Stimulated activated CD4-positive, alpha-beta T cell treated with anti-CD3 and anti-CD28 coated beads, TNF-alpha, amount 100 ng/mL, for 24 hours (primary cell): ENCODE results near the gene AAMP.
"Not testable (repeated sequence)": the region's sequence is repeated elsewhere in the genome, so short reads cannot be mapped to it uniquely, and the experiment has no call there.

ENCODE experiments used
- DNase-seq, 3 experiments: peaks; one replicate each; pipeline ENCODE4 v3.0.0-alpha.2; 2020; ENCODE audit warnings: low read depth in 3 of 3

The AAMP gene

DNA sequence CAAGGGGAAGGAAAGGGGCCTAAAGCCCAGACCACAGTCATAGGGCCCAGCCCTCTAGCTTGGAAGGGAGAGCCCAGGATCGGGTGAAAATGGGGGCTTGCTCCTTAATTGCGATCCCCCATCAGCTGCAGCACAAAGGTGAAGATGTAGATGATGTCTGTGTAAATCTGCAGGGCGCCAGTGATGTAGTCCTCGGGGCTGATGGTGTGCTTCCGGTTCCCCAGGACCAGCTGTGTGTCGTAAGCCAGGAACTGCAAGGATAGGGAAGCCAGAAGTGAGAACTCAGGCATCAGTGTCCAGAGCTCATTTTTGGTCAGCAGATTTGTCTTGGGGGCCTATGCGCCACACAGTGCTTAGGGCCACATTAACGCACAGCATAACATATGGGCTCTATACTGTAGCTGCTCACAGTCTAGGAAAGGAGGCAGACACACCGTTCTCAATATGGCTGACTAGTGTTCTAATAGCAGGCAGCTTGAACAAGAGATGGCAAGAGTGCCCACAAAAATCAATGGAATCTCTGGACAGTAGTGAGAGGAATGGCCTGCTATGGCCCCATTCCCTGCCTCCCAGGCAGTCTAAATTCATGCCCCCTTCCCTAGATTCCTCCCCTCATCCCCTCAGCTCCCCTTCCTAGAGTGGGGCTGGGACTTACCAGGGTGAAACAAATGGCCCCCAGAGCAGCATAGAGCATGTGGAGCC, 5.6 kb upstream of the AAMP start:
- no peak for DNase-seq

DNA sequence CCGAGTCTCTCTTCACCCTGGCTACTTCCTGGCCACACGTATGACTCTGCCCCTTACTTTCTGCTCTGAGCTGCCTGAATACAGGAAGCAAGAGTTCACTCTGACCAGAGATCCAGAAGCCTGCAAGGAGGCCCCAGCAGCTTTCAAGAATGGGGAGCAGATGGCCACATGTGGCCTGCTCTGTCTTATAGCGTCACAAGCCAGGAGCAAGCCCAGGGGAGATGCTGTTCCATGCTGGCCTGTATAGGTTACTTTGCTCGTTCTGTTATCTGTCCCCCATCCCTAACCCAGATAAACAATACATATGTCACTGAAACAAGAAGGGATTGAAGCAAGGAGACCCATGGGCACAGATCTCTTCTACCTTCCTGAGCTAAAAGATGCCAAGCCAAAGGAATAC, 4.6 kb upstream of the AAMP start:
- DNase-seq: no peak

GRCh38 chr2:218273908-218274249, 3.9 kb upstream of the AAMP start:
- no peak for DNase-seq

DNA sequence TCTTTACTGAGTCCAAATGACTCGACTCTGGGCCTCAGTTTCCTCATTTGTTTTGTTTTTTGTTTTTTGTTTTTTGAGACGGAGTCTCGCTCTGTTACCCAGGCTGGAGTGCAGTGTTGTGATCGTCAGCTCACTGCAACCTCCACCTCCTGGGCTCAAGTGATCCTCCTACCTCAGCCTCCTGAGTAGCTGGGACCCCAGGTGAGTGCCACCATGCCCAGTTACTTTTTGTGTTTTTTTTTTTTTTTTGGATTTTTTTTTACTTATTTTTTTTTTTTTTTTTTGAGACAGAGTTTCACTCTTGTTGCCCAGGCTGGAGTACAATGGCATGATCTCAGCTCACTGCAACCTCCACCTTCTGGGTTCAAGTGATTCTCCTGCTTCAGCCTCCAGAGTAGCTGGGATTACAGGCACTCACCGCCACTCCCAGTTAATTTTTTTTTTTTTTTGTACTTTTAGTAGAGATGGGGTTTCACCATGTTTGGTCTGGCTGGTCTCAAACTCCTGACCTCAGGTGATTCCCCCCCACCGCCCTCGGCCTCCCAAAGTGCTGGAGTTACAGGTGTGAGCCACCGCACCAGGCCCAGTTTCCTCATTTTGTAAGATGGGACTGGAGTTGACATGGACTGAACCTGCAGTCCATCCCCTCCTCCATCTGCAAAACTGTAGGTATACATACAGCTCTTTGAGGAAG, 3.4 kb upstream of the AAMP start:
- DNase-seq: not testable (repeated sequence)

DNA sequence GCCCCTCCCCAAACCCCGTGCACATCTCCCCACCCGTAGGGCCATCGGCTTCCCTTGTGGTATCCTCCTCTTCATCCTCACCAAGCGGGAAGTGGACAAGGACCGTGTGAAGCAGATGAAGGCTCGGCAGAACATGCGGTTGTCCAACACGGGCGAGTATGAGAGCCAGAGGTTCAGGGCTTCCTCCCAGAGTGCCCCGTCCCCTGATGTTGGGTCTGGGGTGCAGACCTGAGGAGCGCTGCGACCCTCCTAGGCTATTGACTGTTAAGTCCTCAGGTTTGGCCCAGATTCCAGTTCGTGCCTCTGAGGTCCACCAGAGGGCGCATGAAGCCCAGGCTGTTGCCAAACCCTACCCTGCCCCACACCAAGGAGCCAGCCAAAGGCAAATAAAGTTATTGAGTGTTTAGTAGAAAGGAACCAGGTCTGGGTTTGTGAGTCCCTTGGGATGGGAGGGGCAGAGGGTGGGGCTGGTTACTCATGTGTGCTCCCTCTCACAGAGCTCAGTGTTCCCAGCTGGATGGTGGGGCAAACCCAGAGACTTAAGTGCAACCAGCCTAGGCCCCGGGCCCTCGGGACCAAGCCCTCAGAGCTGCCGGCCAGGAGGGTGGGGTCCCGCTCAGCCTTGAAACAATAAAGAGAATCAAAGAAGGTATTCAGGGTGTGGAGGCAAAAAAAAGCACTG, 2.7 kb upstream of the AAMP start:
- peak; percentile 49 to 72 (median 62) for DNase-seq

DNA sequence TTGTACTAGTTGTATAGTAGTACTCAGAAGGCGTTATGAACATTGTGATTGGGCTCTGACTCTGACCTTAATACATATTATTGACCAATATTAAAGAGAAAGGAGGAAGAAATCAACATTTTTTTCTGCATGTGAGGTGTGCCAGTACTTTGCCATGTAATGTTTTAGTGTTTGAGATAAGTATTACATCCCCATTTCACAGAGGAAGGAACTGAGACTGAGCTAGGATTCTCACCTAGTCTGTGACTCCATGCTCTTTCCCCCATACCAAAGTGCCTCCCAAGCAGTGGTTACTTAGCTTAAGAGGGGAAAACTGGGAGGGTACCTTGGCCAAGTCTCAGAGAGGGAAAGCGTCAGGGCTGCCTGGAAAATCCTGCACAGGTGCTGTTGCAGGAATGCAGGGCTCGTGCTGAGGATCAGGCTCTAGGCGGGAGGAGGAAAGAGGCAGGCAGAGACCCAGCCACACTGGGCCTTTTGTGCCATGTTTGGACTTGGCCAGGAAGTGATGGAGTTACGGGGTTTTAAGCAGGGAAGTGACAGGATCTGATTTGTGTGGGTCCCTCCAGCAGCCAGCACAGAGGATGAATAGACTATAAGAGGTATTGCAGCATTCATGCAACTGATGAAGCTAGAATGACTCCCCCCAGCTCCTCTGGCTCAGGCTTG, 2.1 kb upstream of the AAMP start:
- DNase-seq: no peak

- no peak for DNase-seq
Observed at GRCh38 chr2:218271487-218271797, 1.5 kb upstream of the AAMP start.

DNA sequence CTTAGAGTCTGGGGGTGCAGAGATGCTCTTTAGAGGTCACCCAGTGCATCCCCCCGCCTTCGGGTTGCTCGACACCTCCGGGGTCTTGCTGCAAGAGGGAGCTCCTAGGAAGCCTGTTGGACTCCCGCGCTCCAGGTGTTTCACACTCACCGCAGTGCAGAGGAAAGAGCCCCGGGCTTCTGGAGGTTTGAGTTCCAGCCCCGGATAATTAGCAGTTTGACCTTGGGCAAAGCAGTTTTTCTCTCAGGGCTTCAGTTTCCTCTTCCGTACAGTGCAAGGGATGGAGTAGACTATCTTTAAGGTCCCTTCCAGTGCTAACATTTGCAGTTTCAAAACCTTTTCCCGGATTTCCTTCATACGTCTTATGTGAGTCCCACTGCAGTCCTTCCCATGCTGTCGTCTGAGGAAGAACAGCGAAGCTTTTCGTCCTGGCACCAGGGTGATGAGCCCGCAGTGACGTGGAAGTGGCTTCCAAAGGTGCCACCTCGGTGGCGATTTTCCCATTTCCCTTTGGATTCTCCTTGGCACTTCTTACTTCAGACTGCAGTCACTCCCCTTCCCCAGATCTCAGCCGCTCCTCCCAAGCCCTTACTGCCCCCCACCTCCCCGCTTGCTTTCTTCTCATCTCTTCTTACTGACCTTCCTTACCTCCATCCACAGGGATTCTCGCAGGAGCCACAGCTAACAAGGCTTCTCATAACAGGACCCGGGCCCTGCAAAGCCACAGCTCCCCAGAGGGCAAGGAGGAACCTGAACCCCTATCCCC, 967 bp upstream of the AAMP start:
- DNase-seq: no peak

GRCh38 chr2:218267259-218267658, 2.7 kb downstream of the AAMP start:
- no peak for DNase-seq

DNA sequence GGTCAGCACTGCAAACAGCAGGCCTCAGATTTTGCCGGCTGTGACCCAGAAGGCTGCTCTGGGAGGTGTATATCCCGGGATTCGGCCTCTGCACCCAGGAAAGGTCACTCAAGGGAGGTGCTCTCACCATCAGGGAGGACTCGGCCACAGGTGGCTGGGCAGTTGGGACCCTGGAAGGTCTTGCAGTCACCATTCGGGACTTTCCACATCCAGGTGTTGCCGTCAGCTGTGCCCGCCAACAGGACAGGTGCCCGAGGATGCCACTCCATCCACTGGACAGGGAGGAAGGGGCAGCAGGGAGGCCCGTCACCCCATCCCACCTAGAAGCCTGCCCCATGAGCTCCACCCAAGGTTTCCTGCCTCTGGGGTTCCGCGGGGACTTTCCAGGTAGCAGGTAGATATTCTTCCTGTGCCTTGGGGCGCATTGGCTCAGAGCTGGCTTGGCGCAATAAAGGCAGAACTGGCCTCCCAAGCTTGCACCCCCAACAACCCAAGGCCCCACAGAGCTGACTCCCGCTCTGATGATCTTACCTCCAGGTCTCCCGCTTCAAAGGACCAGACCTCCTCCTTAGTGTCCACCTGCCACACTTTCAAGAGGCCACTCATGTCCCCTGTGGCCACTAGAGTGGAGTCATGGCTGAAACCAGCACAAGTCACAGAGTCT, 3.5 kb downstream of the AAMP start:
- no peak for DNase-seq

DNA sequence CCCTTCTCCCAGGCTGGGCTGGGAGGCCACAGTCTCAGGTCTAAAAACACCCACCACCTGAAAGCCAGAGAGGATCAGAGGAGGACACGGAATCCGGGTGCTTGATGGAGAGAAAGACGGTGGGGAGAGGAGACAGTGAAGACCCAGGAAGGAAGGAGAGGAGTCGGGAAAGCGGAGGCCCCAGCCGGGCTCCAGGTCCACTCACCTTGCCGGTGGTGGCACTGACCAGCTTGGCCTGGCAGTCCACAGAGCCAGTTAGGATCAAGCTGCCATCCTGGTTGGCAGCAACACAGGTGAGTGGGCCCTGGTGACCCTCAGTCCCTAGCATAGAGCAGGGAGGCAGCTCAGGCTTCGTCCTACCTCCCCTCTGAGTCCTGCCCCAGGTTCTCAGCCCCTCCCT, 4.3 kb downstream of the AAMP start:
- no peak for DNase-seq

DNA sequence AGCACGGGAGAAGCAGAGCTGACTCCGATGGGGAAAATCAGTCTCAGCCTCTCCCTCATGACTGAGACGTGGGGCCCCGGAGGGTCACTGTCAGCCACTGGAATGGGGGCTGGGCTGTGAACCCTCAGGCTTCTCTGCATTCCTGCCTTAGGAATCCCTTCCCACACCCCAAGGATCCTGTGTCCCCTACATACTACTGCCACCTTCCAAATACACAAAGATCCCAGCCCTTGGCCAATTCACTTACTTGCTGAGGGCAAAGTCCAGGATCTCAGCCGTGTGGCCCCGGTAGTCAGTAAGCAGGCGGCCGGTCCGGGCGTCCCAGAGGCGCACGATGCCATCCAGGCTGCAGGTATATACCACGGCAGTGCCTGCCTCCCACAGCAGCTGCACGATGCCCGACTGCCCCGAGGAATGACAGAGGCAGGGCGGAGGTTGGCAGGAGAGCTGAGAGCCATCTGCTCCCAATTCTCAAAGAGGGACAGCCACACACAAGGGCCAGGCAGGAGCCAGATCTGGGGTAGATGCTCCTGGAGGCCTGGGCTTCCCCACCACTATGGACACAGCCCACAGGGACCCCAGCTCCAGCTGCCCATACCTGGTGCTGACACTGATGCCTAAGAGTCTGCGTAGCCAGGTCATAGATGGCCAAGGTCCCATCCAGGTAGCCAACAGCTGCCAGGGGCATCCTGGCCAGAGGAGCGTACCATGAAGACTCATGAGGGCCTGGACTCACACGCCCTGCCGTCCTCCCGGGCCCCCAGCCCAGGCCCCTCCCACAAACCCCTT, 5.0 kb downstream of the AAMP start:
- no peak for DNase-seq

DNA sequence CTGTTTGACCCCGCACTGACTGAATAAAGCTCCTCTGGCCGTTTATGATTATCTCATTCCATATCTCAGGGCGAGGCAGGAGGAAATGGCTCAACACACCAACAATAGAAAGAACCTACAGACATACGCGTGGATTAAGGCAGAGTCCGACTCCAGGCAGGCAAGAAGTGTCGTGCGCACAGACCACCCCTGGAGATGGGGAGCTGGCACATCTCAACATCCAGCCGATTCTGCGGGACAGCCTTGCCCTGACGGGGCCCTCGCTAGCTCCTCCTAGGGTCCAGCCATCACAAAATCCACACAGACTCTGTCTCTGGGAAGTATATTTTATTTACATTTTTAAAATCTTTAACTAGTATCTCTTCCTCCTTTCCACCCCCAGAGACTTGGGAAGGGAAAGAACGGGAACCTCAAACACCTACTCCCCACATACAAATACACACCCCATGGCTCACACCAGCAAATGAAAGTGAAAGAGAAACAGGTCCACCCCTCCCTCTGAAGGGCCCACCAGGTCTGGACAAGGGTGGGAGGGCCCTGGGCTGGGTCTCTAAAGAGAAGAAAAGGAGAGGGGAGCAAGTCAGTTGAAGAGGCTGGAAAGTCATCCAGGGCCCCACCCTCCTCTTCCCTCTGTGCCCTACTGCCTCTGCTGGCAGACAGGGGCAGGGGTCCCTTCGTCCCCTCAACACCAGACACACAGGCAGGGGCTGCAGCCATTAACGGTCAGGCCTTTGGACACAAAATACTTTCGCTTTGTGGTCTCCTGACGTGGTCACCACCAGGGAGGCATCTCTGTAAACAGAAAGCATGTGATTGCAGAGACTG, 5.9 kb downstream of the AAMP start:
- DNase-seq: no peak

DNA sequence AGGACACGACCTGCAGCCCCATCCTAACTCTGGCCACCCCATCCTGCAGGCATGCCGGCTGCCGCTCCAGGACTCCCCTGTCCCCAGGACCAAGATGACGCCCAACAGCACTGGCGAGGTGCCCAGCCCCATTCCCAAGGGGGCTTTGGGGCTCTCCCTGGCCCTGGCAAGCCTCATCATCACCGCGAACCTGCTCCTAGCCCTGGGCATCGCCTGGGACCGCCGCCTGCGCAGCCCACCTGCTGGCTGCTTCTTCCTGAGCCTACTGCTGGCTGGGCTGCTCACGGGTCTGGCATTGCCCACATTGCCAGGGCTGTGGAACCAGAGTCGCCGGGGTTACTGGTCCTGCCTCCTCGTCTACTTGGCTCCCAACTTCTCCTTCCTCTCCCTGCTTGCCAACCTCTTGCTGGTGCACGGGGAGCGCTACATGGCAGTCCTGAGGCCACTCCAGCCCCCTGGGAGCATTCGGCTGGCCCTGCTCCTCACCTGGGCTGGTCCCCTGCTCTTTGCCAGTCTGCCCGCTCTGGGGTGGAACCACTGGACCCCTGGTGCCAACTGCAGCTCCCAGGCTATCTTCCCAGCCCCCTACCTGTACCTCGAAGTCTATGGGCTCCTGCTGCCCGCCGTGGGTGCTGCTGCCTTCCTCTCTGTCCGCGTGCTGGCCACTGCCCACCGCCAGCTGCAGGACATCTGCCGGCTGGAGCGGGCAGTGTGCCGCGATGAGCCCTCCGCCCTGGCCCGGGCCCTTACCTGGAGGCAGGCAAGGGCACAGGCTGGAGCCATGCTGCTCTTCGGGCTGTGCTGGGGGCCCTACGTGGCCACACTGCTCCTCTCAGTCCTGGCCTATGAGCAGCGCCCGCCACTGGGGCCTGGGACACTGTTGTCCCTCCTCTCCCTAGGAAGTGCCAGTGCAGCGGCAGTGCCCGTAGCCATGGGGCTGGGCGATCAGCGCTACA, 7.0 kb downstream of the AAMP start:
- DNase-seq: no peak

DNA sequence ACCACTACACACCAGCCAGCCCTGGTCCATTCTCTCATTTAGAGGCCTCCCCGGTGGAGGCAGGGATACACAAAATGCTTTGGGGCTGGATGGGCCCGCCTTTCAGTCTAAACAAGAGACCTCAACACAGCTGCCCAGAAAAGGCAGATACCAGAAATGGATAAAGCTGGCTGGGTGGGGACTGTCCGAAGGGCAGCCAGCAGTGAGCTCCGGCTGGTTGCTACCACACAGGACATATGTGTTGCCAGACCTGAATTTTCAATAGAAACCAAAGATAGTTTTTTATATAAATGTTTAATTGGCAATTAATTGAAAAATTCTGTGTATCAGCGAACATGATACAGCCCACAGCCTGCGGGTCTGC, 7.7 kb downstream of the AAMP start:
- no peak for DNase-seq

DNA sequence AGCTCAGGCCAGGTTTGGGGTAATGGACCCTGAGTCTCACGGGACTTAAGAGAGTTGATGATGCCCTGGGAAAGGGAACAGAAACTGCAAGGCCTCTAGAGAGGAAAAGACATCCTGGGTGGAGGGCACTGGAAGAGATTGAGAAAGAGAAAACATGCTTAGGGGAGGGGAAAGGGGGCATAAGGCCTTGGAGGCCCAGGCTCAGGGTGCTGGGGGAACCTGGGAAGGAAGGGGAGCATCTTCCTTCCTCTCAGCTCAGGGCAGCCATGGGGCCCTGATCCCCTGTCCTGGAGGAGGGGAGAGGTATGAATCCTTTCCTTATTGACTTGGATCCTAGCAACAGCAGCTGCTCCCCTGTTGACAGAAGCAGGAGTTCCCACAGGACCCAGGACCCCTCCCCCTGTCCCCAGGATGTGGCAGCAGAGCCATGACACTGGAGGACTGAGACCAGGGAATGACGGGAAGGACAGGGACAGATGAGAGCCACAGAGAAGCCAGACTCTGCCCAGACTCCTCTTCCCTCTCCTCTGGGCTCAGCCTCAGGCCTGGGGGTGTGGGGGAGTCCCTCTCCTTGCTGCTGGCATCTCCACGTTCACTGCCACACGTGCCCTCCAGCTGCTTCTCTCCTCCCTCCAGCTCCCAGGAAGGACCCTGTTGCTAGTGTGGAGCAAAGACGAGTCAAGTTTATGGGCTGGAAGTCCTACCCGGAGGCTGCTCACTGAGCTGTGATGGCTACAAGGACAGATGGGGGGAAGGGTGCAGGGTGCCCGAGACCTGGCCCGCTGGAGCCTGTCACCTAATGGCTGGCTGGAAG, 8.3 kb downstream of the AAMP start:
- DNase-seq: no peak

DNA sequence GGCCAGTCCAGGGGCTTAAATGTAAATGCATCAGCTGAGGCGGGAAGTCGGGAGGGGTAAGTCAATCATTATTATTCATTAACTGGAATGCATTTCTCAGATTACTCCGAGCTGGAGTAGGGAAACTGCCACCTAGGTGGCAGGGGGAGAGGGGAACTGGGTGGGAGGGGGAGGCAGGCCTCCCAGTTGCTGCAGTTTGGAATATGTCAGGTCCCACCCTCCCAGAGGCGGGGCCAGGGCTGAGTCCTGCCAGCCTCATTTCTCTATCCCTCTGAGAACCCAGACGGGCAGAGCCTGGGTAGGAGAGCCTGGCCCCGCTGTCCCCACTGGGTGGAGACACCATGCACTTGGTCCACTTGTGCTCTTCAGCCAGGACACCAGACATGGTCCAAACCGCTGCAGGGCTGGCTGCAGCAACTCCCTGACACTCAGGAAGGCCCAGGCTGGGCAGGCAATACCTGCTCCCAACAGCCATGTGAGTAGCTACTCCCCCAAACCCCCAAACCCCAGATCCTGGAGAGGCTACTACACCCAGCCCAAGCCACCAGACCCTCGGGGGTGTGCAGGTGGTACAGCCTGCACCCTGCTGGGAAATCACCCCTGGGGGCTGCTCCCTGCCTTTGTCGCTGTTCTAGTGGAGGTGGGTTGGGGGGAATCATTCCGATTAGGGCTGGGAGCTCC, 9.1 kb downstream of the AAMP start, which contains the start of gene GPBAR1:
Gene GPBAR1, plus strand, starts transcription at position 274 of the 681 bp plus-strand sequence. CDS start 1,710 bp downstream, outside the sequence.
- DNase-seq: no peak
